Measurements from ENCODE around the gene OR13C4.
"Not testable (repeated sequence)": the region's sequence is repeated elsewhere in the genome, so short reads cannot be mapped to it uniquely, and the experiment has no call there.

OR13C4 gene

GRCh38 chr9:104527109-104527508 is at the start of gene OR13C4:
TSS of gene OR13C4 (minus strand) at chr9:104527209. CDS start at chr9:104527209, 0 bp downstream.
- no peak for DNase-seq (ENCODE audit: low read depth in 2 of 2)

DNA sequence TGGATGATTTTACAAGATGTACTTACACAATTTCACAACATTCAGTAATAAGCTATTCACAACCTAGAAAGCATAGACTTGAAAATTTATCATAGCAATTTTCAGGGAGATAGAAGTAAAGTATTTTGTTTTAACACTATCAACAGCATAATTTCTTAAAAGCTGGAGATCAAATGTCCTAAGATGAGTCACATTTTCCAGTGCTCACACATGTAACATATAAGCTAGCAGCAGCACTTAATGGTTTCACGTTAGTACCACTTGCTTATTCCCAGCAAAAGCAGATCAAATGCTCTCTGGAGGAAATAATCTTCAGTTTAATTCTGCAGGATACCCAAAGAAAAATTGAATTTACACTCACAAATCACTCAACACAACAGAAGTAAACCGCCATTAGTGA is 48.4 kb upstream of the OR13C4 start:
- no peak for DNase-seq (ENCODE audit: low read depth in 2 of 2)

- DNase-seq (ENCODE audit: low read depth in 2 of 2): no peak
Measured at GRCh38 chr9:104572612-104573011, 45.6 kb upstream of the OR13C4 start.

- no peak for DNase-seq (ENCODE audit: low read depth in 2 of 2)
Measured at GRCh38 chr9:104568868-104569267, 41.9 kb upstream of the OR13C4 start, which contains the start of gene OR13C8. TSS of gene OR13C8 (plus strand) at chr9:104569168. CDS start at chr9:104569168, 0 bp downstream.

DNA sequence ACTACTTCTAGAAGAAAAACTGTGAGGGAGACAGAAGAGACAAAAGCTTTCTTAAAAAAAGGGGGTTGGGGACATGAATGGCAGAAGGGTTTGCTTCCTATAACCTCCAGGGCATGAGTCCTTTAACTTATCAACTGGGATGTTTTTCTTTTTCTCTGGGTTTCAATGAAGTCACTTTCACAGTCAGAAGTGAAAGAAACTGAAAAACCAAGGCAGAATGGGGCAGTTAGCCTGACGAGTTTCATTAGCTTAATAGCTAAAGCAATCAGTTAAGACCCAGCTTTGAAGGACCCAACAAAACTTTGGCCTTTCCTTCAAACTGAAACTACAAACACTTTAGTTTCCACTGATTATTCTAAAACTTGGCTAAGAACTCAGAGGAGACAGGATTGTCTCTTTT is 37.3 kb upstream of the OR13C4 start:
- no peak for DNase-seq (ENCODE audit: low read depth in 2 of 2)

DNA sequence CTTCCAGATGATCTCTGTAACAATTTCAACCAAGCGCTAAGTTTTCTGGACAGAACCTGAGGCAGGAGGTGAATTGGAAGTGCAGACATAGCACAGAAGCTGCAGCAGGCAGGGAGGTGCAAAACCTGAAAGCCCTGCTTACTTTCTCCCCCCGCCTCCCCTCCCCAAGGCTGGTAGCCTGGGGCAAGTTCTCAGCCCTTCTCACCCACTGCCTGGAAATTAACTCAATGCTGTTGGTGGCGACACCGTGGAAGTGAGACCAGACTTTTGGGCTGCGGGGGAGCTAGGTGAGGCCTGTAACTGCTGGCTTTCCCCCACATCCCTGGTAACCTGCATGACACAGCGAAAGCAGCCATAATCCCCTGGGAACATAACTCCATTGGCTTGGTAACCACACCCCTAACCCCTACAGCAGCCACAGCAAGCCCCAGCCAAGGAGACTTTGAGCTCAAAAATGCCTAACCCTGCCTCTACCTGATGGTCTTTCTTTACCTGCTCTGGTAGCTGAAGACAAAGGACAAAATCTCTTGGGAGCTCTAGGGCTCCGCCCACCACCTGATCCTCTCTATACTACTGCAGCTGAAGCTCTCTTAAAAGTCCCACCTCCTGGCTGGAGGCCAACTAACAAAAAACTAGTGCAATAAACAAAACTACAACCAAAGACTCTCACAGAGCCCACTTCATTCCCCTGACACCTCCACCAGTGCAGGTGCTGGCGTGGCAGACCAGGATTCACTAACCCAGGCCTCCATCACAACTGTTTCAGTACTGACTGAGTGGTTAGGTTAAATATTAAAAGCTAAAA is 30.0 kb upstream of the OR13C4 start:
- DNase-seq (ENCODE audit: low read depth in 2 of 2): no peak

DNA sequence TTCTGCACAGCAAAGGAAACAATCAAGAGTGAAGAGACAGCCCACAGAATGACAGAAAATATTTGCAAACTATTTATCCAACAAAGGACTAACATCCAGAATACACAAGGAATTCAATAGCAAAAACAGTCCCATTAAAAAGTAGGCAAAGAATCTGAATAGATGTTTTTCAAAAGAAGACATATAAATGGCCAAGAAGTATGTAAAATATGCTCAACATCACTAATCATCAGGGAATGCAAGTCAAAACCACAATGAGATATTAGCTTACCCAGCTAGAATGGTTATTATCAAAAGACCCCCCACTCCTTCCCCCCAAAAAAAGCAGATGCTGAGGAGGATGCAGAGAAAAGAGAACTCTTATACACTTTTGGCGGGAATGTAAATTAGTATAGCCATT is 28.5 kb upstream of the OR13C4 start:
- no peak for DNase-seq (ENCODE audit: low read depth in 2 of 2)

GRCh38 chr9:104553261-104553660 is 26.3 kb upstream of the OR13C4 start:
- DNase-seq (ENCODE audit: low read depth in 2 of 2): no peak

DNA sequence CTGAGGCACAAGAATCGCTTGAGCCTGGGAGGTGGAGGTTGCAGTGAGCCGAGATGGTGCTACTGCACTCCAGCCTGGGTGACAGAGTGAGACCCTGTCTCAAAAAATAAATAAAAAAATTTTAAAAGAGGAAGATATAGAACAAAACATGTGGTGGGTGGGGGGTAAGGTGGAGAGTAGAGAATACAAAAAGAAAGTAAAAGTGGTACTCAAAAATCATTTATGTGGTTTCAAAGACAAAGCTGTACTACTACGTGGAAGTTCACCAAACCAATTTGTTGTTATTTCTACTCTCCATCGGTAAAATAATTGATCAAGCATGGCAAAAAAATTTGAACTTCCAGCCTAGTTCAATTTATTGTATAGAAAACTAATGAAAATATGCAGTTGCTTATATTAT is 17.6 kb upstream of the OR13C4 start:
- DNase-seq (ENCODE audit: low read depth in 2 of 2): no peak

GRCh38 chr9:104539275-104539674 is 12.3 kb upstream of the OR13C4 start:
- DNase-seq (ENCODE audit: low read depth in 2 of 2): no peak

DNA sequence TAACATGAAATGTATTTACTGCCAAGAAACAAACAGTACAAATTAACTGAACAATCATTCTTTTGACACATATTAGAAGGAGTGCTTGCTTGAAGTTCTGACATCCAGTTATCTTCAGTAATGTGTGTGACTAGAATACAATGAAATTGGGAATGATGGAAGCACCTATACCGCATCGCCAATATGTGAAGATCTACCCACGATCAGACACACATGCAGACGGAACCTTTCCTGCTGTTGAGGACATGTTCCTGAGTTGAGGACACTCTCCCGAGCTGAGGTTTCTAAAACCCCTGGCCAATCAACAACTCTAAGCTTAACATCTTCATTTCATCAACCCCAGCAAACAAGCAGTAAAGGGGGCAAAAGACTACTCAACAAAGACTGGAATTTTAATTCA is 9.7 kb upstream of the OR13C4 start, which contains the start of gene OR13C3:
TSS of gene OR13C3 (minus strand) at position 101 of the 400 bp plus-strand sequence. CDS start 133 bp downstream, outside the sequence.
- no peak for DNase-seq (ENCODE audit: low read depth in 2 of 2)

- DNase-seq (ENCODE audit: low read depth in 2 of 2): not testable (repeated sequence)
Measured at GRCh38 chr9:104520241-104520640, 6.8 kb downstream of the OR13C4 start.

- no peak for DNase-seq (ENCODE audit: low read depth in 2 of 2)
Measured at GRCh38 chr9:104514901-104515300, 12.1 kb downstream of the OR13C4 start.

DNA sequence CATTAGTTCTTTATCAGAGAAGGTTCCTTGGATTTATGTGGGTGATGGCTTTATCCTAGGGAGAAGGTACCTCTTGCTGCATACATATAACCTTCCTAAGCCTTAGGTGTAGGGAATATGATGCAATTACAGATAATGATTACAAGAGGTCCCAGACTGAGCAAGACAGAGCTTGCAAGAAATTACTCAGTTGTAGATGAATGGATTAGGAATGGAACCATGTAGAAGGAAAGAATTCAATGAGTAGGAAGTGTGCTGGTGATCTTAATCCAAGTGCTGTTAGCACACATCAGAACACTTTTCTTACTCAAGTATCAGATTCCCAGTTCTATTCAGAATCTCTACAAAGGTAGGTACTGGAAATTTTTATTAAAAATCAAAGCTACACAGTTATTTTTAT is 20.4 kb downstream of the OR13C4 start:
- DNase-seq (ENCODE audit: low read depth in 2 of 2): no peak

GRCh38 chr9:104503963-104504362 is 23.0 kb downstream of the OR13C4 start, which contains the start of gene OR13F1:
TSS of gene OR13F1 (plus strand) at chr9:104504263. CDS start at chr9:104504263, 0 bp downstream.
- no peak for DNase-seq (ENCODE audit: low read depth in 2 of 2)

GRCh38 chr9:104503440-104503839 is 23.6 kb downstream of the OR13C4 start:
- no peak for DNase-seq (ENCODE audit: low read depth in 2 of 2)

- DNase-seq (ENCODE audit: low read depth in 2 of 2): no peak
Measured at GRCh38 chr9:104494808-104495207, 32.2 kb downstream of the OR13C4 start.

DNA sequence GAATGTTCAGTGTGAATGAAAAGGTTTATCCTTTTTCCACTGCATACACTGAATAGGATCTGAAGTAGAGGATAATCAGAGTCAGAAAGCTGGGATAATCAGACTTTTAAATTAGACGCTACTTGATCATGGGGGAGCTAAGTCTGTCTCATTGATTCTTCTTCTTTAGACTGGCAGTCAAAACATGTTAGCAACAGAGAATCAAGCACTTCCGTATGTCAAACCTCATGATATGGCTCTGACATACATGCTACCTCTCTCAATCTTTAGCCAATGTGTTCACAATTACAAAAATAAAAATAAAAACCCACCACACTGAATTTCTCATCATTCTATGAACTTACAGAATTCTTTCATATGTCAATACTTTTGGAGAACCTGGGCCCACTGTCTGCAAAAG is 42.0 kb downstream of the OR13C4 start:
- no peak for DNase-seq (ENCODE audit: low read depth in 2 of 2)

- DNase-seq (ENCODE audit: low read depth in 2 of 2): no peak
Measured at GRCh38 chr9:104482921-104483570, 44.0 kb downstream of the OR13C4 start.

Data from stimulated activated CD8-positive, alpha-beta memory T cell treated with anti-CD3 and anti-CD28 coated beads, Interleukin-2, amount 100 ng/mL, for 1 hour (primary cell).